Stimulated activated CD4-positive, alpha-beta T cell treated with anti-CD3 and anti-CD28 coated beads, Interleukin-12 subunit alpha, Interleukin-12 subunit beta, amount 100 ng/mL, for 24 hours (primary cell): Measurements from ENCODE around the gene H1-8.
"Not testable (repeated sequence)": the region's sequence is repeated elsewhere in the genome, so short reads cannot be mapped to it uniquely, and the experiment has no call there.

ENCODE experiments used
- DNase-seq, 2 experiments: peaks; one replicate each; pipeline ENCODE4 v3.0.0-alpha.2; 2020; ENCODE audit warnings: low read depth in 2 of 2

The H1-8 gene

GRCh38 chr3:129533406-129533805 is 9.6 kb upstream of the H1-8 start:
- no peak for DNase-seq

GRCh38 chr3:129534428-129535027 is 8.4 kb upstream of the H1-8 start:
- DNase-seq = no peak

GRCh38 chr3:129535075-129535474 is 7.9 kb upstream of the H1-8 start:
- DNase-seq = no peak

- DNase-seq = no peak
These were observed 6.7 kb upstream of the H1-8 start for GRCh38 chr3:129536374-129536667.

GRCh38 chr3:129536804-129537203 is 6.2 kb upstream of the H1-8 start:
- no peak for DNase-seq

- DNase-seq = no peak
These were observed 3.8 kb upstream of the H1-8 start for GRCh38 chr3:129539206-129539605.

- no peak for DNase-seq
These were observed 2.0 kb upstream of the H1-8 start for GRCh38 chr3:129540776-129541516.

GRCh38 chr3:129542747-129543146 is 228 bp upstream of the H1-8 start:
- DNase-seq = no peak

GRCh38 chr3:129543999-129544398 is 1.0 kb downstream of the H1-8 start:
- no peak for DNase-seq

- DNase-seq = not testable (repeated sequence)
These were observed 3.0 kb downstream of the H1-8 start for GRCh38 chr3:129545951-129546350.

- no peak for DNase-seq
These were observed 4.3 kb downstream of the H1-8 start for GRCh38 chr3:129547241-129547640.

GRCh38 chr3:129548104-129548965 is 5.4 kb downstream of the H1-8 start:
- no peak for DNase-seq

GRCh38 chr3:129549006-129549800 is 6.2 kb downstream of the H1-8 start:
- DNase-seq = no peak

GRCh38 chr3:129549805-129550204 is 6.8 kb downstream of the H1-8 start:
- no peak for DNase-seq

- no peak for DNase-seq
These were observed 9.5 kb downstream of the H1-8 start for GRCh38 chr3:129552287-129553050.

GRCh38 chr3:129553171-129553570 is 10.2 kb downstream of the H1-8 start:
- DNase-seq = no peak

- no peak for DNase-seq
These were observed 10.7 kb downstream of the H1-8 start for GRCh38 chr3:129553719-129554118.

- DNase-seq = no peak
These were observed 11.6 kb downstream of the H1-8 start for GRCh38 chr3:129554356-129555152.

- no peak for DNase-seq
These were observed 12.2 kb downstream of the H1-8 start for GRCh38 chr3:129555153-129555550.

- no peak for DNase-seq
These were observed 12.8 kb downstream of the H1-8 start for GRCh38 chr3:129555616-129556357.
